HepG2 (cell line): Measurements from ENCODE around the gene SPHK2. TPM values are rescaled to one million over a fixed set of nuclear protein-coding genes. Genes with fewer than 3 reads are reported as not detected.

Experiments used
- AGO1 ChIP-seq: fragments of 200-400 bp; formaldehyde crosslinking; IDR thresholded peaks from 2 replicates; pipeline ENCODE4 v1.6.1; 2017; ENCODE audit warnings: mild to moderate bottlenecking, low read depth, low read length, moderate library complexity; ENCODE audit not compliant: poor library complexity, severe bottlenecking
- GABPA ChIP-seq, 2 experiments: IDR thresholded peaks; 2 replicates each; pipeline ENCODE4 v1.6.1; 2011 to 2016; ENCODE audit warnings: low read depth in 2 of 2, low read length in 1 of 2, missing biosample characterization in 1 of 2, missing genetic modification characterization in 1 of 2
- MTA3 ChIP-seq: sonication (generic); formaldehyde crosslinking; IDR thresholded peaks from 2 replicates; pipeline ENCODE4 v1.4.0; 2020; ENCODE audit warnings: missing genetic modification reagents
- MXD1 ChIP-seq: sonication (generic); formaldehyde crosslinking; IDR thresholded peaks from 2 replicates; pipeline ENCODE4 v1.4.0; 2020; ENCODE audit warnings: mild to moderate bottlenecking, missing genetic modification reagents
- NFAT5 ChIP-seq: sonication (generic); formaldehyde crosslinking; IDR thresholded peaks from 2 replicates; pipeline ENCODE4 v1.4.0; 2020; ENCODE audit warnings: missing genetic modification reagents
- NFATC3 ChIP-seq: sonication (generic); formaldehyde crosslinking; IDR thresholded peaks from 2 replicates; pipeline ENCODE4 v1.5.1; 2020; ENCODE audit warnings: mild to moderate bottlenecking, missing genetic modification reagents
- PCBP2 ChIP-seq: fragments of 200-400 bp; formaldehyde crosslinking; optimal IDR thresholded peaks from 2 replicates; pipeline ENCODE3; 2018; ENCODE audit warnings: low read length, low read depth; ENCODE audit not compliant: poor library complexity, severe bottlenecking
- SMAD1 ChIP-seq: sonication (generic); formaldehyde crosslinking; IDR thresholded peaks from 2 replicates; pipeline ENCODE4 v1.4.0; 2020; ENCODE audit warnings: missing genetic modification reagents, low read depth, mild to moderate bottlenecking, borderline replicate concordance
- SMAD9 ChIP-seq: sonication (generic); formaldehyde crosslinking; IDR thresholded peaks from 2 replicates; pipeline ENCODE4 v1.5.1; 2020; ENCODE audit warnings: mild to moderate bottlenecking, missing genetic modification reagents
- SOX5 ChIP-seq: IDR thresholded peaks from 2 replicates; pipeline ENCODE4 v1.6.1; 2016; ENCODE audit warnings: borderline replicate concordance
- ZBTB2 ChIP-seq: sonication (generic); formaldehyde crosslinking; IDR thresholded peaks from 2 replicates; pipeline ENCODE4 v1.8.0; 2022; ENCODE audit warnings: low read depth, missing genetic modification reagents
- ZFY ChIP-seq: sonication (generic); formaldehyde crosslinking; IDR thresholded peaks from 2 replicates; pipeline ENCODE4 v1.4.0; 2020; ENCODE audit warnings: missing genetic modification reagents
- ZNF333 ChIP-seq: sonication (generic); formaldehyde crosslinking; IDR thresholded peaks from 2 replicates; pipeline ENCODE4 v1.4.0; 2020; ENCODE audit warnings: mild to moderate bottlenecking, missing genetic modification reagents, borderline replicate concordance
- ZNF446 ChIP-seq: sonication (generic); formaldehyde crosslinking; IDR thresholded peaks from 2 replicates; pipeline ENCODE4 v1.5.0; 2020; ENCODE audit warnings: mild to moderate bottlenecking, missing genetic modification reagents
- ZNF460 ChIP-seq: sonication (generic); formaldehyde crosslinking; IDR thresholded peaks from 2 replicates; pipeline ENCODE4 v1.5.1; 2020; ENCODE audit warnings: missing genetic modification reagents, mild to moderate bottlenecking, borderline replicate concordance
- ZNF687 ChIP-seq: sonication (generic); formaldehyde crosslinking; IDR thresholded peaks from 2 replicates; pipeline ENCODE4 v1.5.1; 2020; ENCODE audit warnings: mild to moderate bottlenecking, missing genetic modification reagents, moderate library complexity
- ZSCAN29 ChIP-seq: sonication (generic); formaldehyde crosslinking; conservative IDR thresholded peaks from 2 replicates; pipeline ENCODE4 v1.4.0; 2020; ENCODE audit warnings: mild to moderate bottlenecking, missing genetic modification reagents
- polyA plus RNA-seq, 8 experiments: library from polyadenylated mRNA; depleted of rRNA in 3 of 8; stranded (reverse) in 7 of 8; unstranded in 1 of 8; fragments of >200 nt; fragmentation: Illumina TruSeq in 4 of 8; extraction: Trizol in 4 of 8; gene quantifications; 2 replicates each; pipeline versions ENCODE4 v1.2.1 to v1.2.3, GENCODE V29; 2011 to 2016; ENCODE audit warnings: low read depth in 4 of 8, missing spikeins in 1 of 8, mixed read lengths in 1 of 8; ENCODE audit not compliant: insufficient read depth in 1 of 8
- total RNA-seq, 5 experiments: library from RNA; depleted of rRNA; stranded (reverse); fragments of >200 nt; fragmentation: Illumina TruSeq; extraction: Trizol; gene quantifications; 2 replicates each; pipeline ENCODE4 v1.2.3, GENCODE V29; 2016; ENCODE audit warnings: low read depth in 1 of 5

Gene SPHK2
- total and polyA plus RNA-seq, 2 of the 13 experiments (the other 11 are each of a cell fraction or from before 2014, with no cell fraction given), result 2.9 to 14.4 TPM

GRCh38 chr19:48618916-48619691 lies at the start of gene SPHK2, which contains the start of gene RPL18 (continued):
- TF ChIP-seq SMAD1 (CRISPR knock-in tag), result peak; percentile 94
- TF ChIP-seq ZNF333 (CRISPR knock-in tag), result no peak; the same call in 1 of the 2 replicates
- no peak for TF ChIP-seq ZNF446 (CRISPR knock-in tag)
- peak; percentile 93 for TF ChIP-seq ZNF687 (CRISPR knock-in tag)
- peak; percentile 72 for TF ChIP-seq SOX5
- no peak for TF ChIP-seq PCBP2
- peak; percentile 87 for TF ChIP-seq GABPA (IDR thresholded peaks at IDR 0.05; ENCODE audit: low read depth, low read length)
- peak; percentile 96 for TF ChIP-seq GABPA (CRISPR knock-in tag; IDR thresholded peaks at IDR 0.05; ENCODE audit: low read depth)
- TF ChIP-seq SMAD9 (CRISPR knock-in tag), result no peak
- TF ChIP-seq MTA3 (CRISPR knock-in tag), result no peak
- peak; percentile 87; the same call in 1 of the 2 replicates for TF ChIP-seq NFATC3 (CRISPR knock-in tag)
- peak; percentile 49 for TF ChIP-seq AGO1
- TF ChIP-seq ZBTB2 (CRISPR knock-in tag), result peak; percentile 96
- peak; percentile 73 for TF ChIP-seq ZFY (CRISPR knock-in tag)
- TF ChIP-seq ZSCAN29, result no peak
- peak; percentile 79; the same call in 1 of the 2 replicates for TF ChIP-seq MXD1 (CRISPR knock-in tag)
- no peak for TF ChIP-seq ZNF460 (CRISPR knock-in tag)
- TF ChIP-seq NFAT5 (CRISPR knock-in tag), result peak; percentile 82
